HepG2 (cell line): ENCODE measurements around the gene TMEM235. TPM values are rescaled to one million over a fixed set of nuclear protein-coding genes. Genes with fewer than 3 reads are reported as not detected.

ENCODE experiments used
- DRAP1 ChIP-seq: IDR thresholded peaks from 2 replicates; pipeline ENCODE4 v1.6.1; 2016; ENCODE audit warnings: missing genetic modification reagents, missing compliant biosample characterization
- MAF1 ChIP-seq: sonication (generic); formaldehyde crosslinking; IDR thresholded peaks from 2 replicates; pipeline ENCODE4 v1.5.0; 2020; ENCODE audit warnings: missing genetic modification reagents, borderline replicate concordance
- MAX ChIP-seq: IDR thresholded peaks from 2 replicates; pipeline ENCODE4 v1.6.1; 2012; ENCODE audit warnings: inconsistent platforms
- MLX ChIP-seq: IDR thresholded peaks from 2 replicates; pipeline ENCODE4 v1.6.1; 2016
- SMAD1 ChIP-seq: sonication (generic); formaldehyde crosslinking; IDR thresholded peaks from 2 replicates; pipeline ENCODE4 v1.4.0; 2020; ENCODE audit warnings: missing genetic modification reagents, low read depth, mild to moderate bottlenecking, borderline replicate concordance
- SOX6 ChIP-seq, 2 experiments: fragments of 450-650 bp in 1 of 2; sonication (generic) in 1 of 2; formaldehyde crosslinking in 1 of 2; IDR thresholded peaks; 2 replicates each; pipeline versions ENCODE4 v1.4.0 to v1.6.1; 2017 to 2020; ENCODE audit warnings: antibody characterized with exemption in 1 of 2, mild to moderate bottlenecking in 1 of 2, missing genetic modification reagents in 1 of 2
- SP140L ChIP-seq: sonication (generic); formaldehyde crosslinking; IDR thresholded peaks from 2 replicates; pipeline ENCODE4 v1.4.0; 2020; ENCODE audit warnings: missing genetic modification reagents, borderline replicate concordance
- ZNF318 ChIP-seq: sonication (generic); formaldehyde crosslinking; IDR thresholded peaks from 2 replicates; pipeline ENCODE4 v1.4.0; 2020; ENCODE audit warnings: mild to moderate bottlenecking, missing genetic modification reagents
- ZNF703 ChIP-seq: sonication (generic); formaldehyde crosslinking; IDR thresholded peaks from 2 replicates; pipeline ENCODE4 v1.5.1; 2020; ENCODE audit warnings: missing genetic modification reagents, mild to moderate bottlenecking, moderate library complexity, borderline replicate concordance
- ZNF737 ChIP-seq: sonication (generic); formaldehyde crosslinking; IDR thresholded peaks from 2 replicates; pipeline ENCODE4 v1.5.0; 2020; ENCODE audit warnings: missing genetic modification reagents, mild to moderate bottlenecking, borderline replicate concordance
- ZUFSP ChIP-seq: sonication (generic); formaldehyde crosslinking; IDR thresholded peaks from 2 replicates; pipeline ENCODE4 v1.9.0; 2021; ENCODE audit warnings: missing genetic modification reagents, mild to moderate bottlenecking, borderline replicate concordance
- ZXDC ChIP-seq: sonication (generic); formaldehyde crosslinking; IDR thresholded peaks from 2 replicates; pipeline ENCODE4 v1.5.0; 2020; ENCODE audit warnings: mild to moderate bottlenecking, missing genetic modification reagents
- polyA plus RNA-seq, 8 experiments: library from polyadenylated mRNA; depleted of rRNA in 3 of 8; stranded (reverse) in 7 of 8; unstranded in 1 of 8; fragments of >200 nt; fragmentation: Illumina TruSeq in 4 of 8; extraction: Trizol in 4 of 8; gene quantifications; 2 replicates each; pipeline versions ENCODE4 v1.2.1 to v1.2.3, GENCODE V29; 2011 to 2016; ENCODE audit warnings: low read depth in 4 of 8, missing spikeins in 1 of 8, mixed read lengths in 1 of 8; ENCODE audit not compliant: insufficient read depth in 1 of 8
- total RNA-seq, 5 experiments: library from RNA; depleted of rRNA; stranded (reverse); fragments of >200 nt; fragmentation: Illumina TruSeq; extraction: Trizol; gene quantifications; 2 replicates each; pipeline ENCODE4 v1.2.3, GENCODE V29; 2016; ENCODE audit warnings: low read depth in 1 of 5

Gene TMEM235
- total and polyA plus RNA-seq, 2 of the 13 experiments (the other 11 are each of a cell fraction or from before 2014, with no cell fraction given) = not detected

GRCh38 chr17:78241277-78242023 is 10.0 kb downstream of the TMEM235 start (continued):
- TF ChIP-seq ZNF318 (CRISPR knock-in tag) (no peak), SMAD1 (CRISPR knock-in tag) (peak; percentile 51; the same call in 1 of the 2 replicates), MAF1 (CRISPR knock-in tag) (no peak), SP140L (CRISPR knock-in tag) (peak; percentile 68; the same call in 1 of the 2 replicates), ZUFSP (CRISPR knock-in tag) (no peak), MAX (peak; percentile 94), SOX6 (IDR thresholded peaks at IDR 0.05) (no peak), SOX6 (CRISPR knock-in tag; IDR thresholded peaks at IDR 0.05) (peak; percentile 26; the same call in 1 of the 2 replicates), ZXDC (peak; percentile 69; the same call in 1 of the 2 replicates), DRAP1 (peak; percentile 56; the same call in 1 of the 2 replicates), ZNF703 (CRISPR knock-in tag) (no peak), MLX (CRISPR knock-in tag) (peak; percentile 49; the same call in 1 of the 2 replicates), ZNF737 (no peak)
